ENCODE measurements around the gene DNAH2.
A peak's percentile ranks its signal among the peaks of the same experiment; 100 is the strongest.

Gene DNAH2

DNA sequence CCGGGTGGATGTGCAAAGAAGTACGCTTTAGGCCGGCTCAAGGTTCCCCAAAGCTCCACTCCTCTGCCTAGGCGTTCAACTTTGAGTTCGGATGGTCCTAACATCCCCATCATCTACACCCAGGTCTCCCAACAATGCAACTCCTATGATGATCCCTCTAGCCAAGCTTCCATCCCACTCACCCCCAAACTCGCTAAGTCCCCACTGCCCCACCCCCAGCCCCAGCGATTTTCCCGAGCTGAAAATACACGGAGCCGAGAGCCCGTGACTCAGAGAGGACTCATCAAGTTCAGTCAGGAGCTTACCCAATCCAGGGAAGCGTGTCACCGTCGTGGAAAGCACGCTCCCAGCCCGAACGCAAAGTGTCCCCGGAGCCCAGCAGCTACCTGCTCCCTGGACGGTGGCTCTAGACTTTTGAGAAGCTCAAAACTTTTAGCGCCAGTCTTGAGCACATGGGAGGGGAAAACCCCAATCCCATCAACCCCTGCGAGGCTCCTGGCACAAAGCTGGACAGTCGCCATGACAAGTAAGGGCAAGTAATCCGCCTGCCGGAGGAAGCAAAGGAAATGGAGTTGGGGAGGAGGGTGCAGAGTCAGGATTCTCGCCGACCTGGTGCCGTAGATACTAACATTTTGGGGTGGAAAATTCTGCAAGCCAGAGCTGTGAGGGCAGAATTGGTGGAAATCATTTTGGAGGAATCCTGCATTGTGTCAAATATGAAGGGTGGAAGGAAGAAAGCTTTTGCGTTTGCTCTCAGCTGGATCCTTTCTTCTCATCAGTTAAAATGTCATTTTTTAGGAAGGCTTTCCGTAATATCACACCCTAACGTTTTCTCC, 30.3 kb upstream of the DNAH2 start, which contains the start of gene TP53 (continued):
- TF ChIP-seq, protein P1, sequence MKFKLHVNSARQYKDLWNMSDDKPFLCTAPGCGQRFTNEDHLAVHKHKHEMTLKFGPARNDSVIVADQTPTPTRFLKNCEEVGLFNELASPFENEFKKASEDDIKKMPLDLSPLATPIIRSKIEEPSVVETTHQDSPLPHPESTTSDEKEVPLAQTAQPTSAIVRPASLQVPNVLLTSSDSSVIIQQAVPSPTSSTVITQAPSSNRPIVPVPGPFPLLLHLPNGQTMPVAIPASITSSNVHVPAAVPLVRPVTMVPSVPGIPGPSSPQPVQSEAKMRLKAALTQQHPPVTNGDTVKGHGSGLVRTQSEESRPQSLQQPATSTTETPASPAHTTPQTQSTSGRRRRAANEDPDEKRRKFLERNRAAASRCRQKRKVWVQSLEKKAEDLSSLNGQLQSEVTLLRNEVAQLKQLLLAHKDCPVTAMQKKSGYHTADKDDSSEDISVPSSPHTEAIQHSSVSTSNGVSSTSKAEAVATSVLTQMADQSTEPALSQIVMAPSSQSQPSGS (tag by site-specific recombination; IDR thresholded peaks at IDR 0.05; ENCODE audit: low read depth), result no peak
- TF ChIP-seq HOXA7 (CRISPR knock-in tag; IDR thresholded peaks at IDR 0.05; ENCODE audit: borderline replicate concordance) (no peak), ZNF248 (tag by site-specific recombination; IDR thresholded peaks at IDR 0.05) (no peak), OSR2 (tag by site-specific recombination; IDR thresholded peaks at IDR 0.05) (peak; percentile 74), ZNF747 (tag by site-specific recombination; IDR thresholded peaks at IDR 0.05) (no peak), ZNF112 (tag by site-specific recombination; IDR thresholded peaks at IDR 0.05) (no peak), ZNF311 (tag by site-specific recombination; IDR thresholded peaks at IDR 0.05; ENCODE audit: borderline replicate concordance) (no peak), GFI1B (tag by site-specific recombination; IDR thresholded peaks at IDR 0.05) (no peak), ZSCAN30 (tag by site-specific recombination; IDR thresholded peaks at IDR 0.05) (no peak), KLF8 (tag by site-specific recombination; IDR thresholded peaks at IDR 0.05) (peak; percentile 74), ZNF513 (tag by site-specific recombination; IDR thresholded peaks at IDR 0.05) (no peak), ZNF76 (tag by site-specific recombination; IDR thresholded peaks at IDR 0.05; ENCODE audit: borderline replicate concordance, low read depth) (peak; percentile 98), TSHZ1 (tag by site-specific recombination; IDR thresholded peaks at IDR 0.05; ENCODE audit: borderline replicate concordance) (no peak), ZNF558 (tag by site-specific recombination; IDR thresholded peaks at IDR 0.05) (no peak; the same call in 1 of the 2 replicates), ZNF514 (tag by site-specific recombination; IDR thresholded peaks at IDR 0.05) (no peak), ZNF768 (tag by site-specific recombination; IDR thresholded peaks at IDR 0.05) (no peak), ZNF24 (tag by site-specific recombination; IDR thresholded peaks at IDR 0.05) (peak; percentile 54; the same call in 1 of the 2 replicates), TRIM28 (IDR thresholded peaks at IDR 0.05; ENCODE audit: borderline replicate concordance, low read length) (no peak), ZNF791 (tag by site-specific recombination; IDR thresholded peaks at IDR 0.05) (no peak), ZSCAN16 (tag by site-specific recombination; IDR thresholded peaks at IDR 0.05) (no peak), ZNF561 (tag by site-specific recombination; IDR thresholded peaks at IDR 0.05; ENCODE audit: borderline replicate concordance) (no peak; the same call in 1 of the 2 replicates), ZNF366 (tag by site-specific recombination; conservative IDR thresholded peaks at IDR 0.05) (peak; percentile 97), ZNF626 (tag by site-specific recombination; IDR thresholded peaks at IDR 0.05) (no peak)
- TF ChIP-seq, protein P2, sequence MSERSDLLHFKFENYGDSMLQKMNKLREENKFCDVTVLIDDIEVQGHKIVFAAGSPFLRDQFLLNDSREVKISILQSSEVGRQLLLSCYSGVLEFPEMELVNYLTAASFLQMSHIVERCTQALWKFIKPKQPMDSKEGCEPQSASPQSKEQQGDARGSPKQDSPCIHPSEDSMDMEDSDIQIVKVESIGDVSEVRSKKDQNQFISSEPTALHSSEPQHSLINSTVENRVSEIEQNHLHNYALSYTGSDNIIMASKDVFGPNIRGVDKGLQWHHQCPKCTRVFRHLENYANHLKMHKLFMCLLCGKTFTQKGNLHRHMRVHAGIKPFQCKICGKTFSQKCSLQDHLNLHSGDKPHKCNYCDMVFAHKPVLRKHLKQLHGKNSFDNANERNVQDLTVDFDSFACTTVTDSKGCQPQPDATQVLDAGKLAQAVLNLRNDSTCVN (tag by site-specific recombination; optimal IDR thresholded peaks at IDR 0.05), result peak; percentile 32
- TF ChIP-seq, protein P3, sequence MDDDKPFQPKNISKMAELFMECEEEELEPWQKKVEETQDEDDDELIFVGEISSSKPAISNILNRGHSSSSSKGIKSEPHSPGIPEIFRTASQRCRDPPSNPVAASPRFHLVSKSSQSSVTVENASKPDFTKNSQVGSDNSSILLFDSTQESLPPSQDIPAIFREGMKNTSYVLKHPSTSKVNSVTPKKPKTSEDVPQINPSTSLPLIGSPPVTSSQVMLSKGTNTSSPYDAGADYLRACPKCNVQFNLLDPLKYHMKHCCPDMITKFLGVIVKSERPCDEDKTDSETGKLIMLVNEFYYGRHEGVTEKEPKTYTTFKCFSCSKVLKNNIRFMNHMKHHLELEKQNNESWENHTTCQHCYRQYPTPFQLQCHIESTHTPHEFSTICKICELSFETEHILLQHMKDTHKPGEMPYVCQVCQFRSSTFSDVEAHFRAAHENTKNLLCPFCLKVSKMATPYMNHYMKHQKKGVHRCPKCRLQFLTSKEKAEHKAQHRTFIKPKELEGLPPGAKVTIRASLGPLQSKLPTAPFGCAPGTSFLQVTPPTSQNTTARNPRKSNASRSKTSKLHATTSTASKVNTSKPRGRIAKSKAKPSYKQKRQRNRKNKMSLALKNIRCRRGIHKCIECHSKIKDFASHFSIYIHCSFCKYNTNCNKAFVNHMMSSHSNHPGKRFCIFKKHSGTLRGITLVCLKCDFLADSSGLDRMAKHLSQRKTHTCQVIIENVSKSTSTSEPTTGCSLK (tag by site-specific recombination; IDR thresholded peaks at IDR 0.05), result no peak
- TF ChIP-seq, protein P4, sequence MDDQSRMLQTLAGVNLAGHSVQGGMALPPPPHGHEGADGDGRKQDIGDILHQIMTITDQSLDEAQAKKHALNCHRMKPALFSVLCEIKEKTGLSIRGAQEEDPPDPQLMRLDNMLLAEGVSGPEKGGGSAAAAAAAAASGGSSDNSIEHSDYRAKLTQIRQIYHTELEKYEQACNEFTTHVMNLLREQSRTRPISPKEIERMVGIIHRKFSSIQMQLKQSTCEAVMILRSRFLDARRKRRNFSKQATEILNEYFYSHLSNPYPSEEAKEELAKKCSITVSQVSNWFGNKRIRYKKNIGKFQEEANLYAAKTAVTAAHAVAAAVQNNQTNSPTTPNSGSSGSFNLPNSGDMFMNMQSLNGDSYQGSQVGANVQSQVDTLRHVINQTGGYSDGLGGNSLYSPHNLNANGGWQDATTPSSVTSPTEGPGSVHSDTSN (CRISPR knock-in tag; IDR thresholded peaks at IDR 0.05), result no peak
- TF ChIP-seq, protein P5, sequence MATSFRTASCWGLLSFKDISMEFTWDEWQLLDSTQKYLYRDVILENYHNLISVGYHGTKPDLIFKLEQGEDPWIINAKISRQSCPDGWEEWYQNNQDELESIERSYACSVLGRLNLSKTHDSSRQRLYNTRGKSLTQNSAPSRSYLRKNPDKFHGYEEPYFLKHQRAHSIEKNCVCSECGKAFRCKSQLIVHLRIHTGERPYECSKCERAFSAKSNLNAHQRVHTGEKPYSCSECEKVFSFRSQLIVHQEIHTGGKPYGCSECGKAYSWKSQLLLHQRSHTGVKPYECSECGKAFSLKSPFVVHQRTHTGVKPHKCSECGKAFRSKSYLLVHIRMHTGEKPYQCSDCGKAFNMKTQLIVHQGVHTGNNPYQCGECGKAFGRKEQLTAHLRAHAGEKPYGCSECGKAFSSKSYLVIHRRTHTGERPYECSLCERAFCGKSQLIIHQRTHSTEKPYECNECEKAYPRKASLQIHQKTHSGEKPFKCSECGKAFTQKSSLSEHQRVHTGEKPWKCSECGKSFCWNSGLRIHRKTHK (tag by site-specific recombination; IDR thresholded peaks at IDR 0.05), result no peak

Measured in HEK293 (cell line).